ENCODE results near the gene NDEL1. TPM values are rescaled to one million over a fixed set of nuclear protein-coding genes. Genes with fewer than 3 reads are reported as not detected.

The NDEL1 gene
- total and polyA plus RNA-seq, 2 donors (not counting 3 experiments of a cell fraction or from before 2014, with no cell fraction given) = 60.0 to 87.4 TPM

GRCh38 chr17:8472663-8473062, 37.0 kb downstream of the NDEL1 start:
- no peaks in the 10 kb centered on the region for H4K20me1 ChIP-seq (replicated peaks; ENCODE audit: control insufficient read depth, extremely low read depth, insufficient read depth, low read length)
- DNase-seq (ENCODE audit: low read depth, low spot score) (no peak), FAIRE-seq (no peak)
- H3K4me3 ChIP-seq (replicated peaks in 1 of 3; ENCODE audit: insufficient read depth in 1 of 3, low read depth in 1 of 3, low read length in 3 of 3) = no peak overlapping the region
- H2AFZ ChIP-seq (ENCODE audit: low read depth, low read length) = no peak overlapping the region
- no TSS peak for BruUV-seq (replicated peaks)
- H3K27ac ChIP-seq (ENCODE audit: insufficient read depth, low read depth, low read length) = no peak overlapping the region
- no peaks in the 10 kb centered on the region for H3K27me3 ChIP-seq (ENCODE audit: control insufficient read depth in 2 of 2, insufficient read depth in 2 of 2, low read length in 2 of 2)
- POLR2A ChIA-PET = no interaction called here
- H3K79me2 ChIP-seq (ENCODE audit: control insufficient read depth, insufficient read depth, low read length) = no peaks in the 10 kb centered on the region
- intact Hi-C loops (cut with micrococcal nuclease) = no loop called here
- H3K9me3 ChIP-seq (replicated peaks; ENCODE audit: control insufficient read depth, insufficient read depth, low read length) = no peaks in the 10 kb centered on the region
- CTCF ChIA-PET = interaction anchor here (1.9 kb wide), 1 partner anchor 63 kb away, joined by 4 read pairs; no protein-coding TSS in a partner anchor
- no peak overlapping the region for H3K4me2 ChIP-seq (ENCODE audit: insufficient read depth, low read length)
- dilution Hi-C loops (cut with MboI; ENCODE audit: extremely low pct_ligation_motif_present, low sequenced_read_pairs) = no loop called here
- TF ChIP-seq JUN (IDR thresholded peaks at IDR 0.05; ENCODE audit: borderline replicate concordance, insufficient read depth, insufficient read length, low read depth) (no peak), MAX (IDR thresholded peaks at IDR 0.05; ENCODE audit: insufficient read depth, insufficient read length) (no peak), GATA2 (IDR thresholded peaks at IDR 0.05; ENCODE audit: insufficient read depth, insufficient read length, low read depth, low read length) (no peak), FOS (IDR thresholded peaks at IDR 0.05; ENCODE audit: borderline replicate concordance, insufficient read depth, low read length) (no peak), EZH2 (IDR thresholded peaks at IDR 0.05; ENCODE audit: borderline replicate concordance, low read depth, low read length, severe bottlenecking) (no peak), POLR2AphosphoS5 (IDR thresholded peaks at IDR 0.05; ENCODE audit: insufficient read depth, low read depth, low read length) (no peak), POLR2A (IDR thresholded peaks at IDR 0.05; ENCODE audit: low read depth, low read length) (no peak), MYC (IDR thresholded peaks at IDR 0.05; ENCODE audit: low read depth, low read length) (no peak)
- TF ChIP-seq, protein P1, sequence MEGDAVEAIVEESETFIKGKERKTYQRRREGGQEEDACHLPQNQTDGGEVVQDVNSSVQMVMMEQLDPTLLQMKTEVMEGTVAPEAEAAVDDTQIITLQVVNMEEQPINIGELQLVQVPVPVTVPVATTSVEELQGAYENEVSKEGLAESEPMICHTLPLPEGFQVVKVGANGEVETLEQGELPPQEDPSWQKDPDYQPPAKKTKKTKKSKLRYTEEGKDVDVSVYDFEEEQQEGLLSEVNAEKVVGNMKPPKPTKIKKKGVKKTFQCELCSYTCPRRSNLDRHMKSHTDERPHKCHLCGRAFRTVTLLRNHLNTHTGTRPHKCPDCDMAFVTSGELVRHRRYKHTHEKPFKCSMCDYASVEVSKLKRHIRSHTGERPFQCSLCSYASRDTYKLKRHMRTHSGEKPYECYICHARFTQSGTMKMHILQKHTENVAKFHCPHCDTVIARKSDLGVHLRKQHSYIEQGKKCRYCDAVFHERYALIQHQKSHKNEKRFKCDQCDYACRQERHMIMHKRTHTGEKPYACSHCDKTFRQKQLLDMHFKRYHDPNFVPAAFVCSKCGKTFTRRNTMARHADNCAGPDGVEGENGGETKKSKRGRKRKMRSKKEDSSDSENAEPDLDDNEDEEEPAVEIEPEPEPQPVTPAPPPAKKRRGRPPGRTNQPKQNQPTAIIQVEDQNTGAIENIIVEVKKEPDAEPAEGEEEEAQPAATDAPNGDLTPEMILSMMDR (IDR thresholded peaks at IDR 0.05; ENCODE audit: extremely low read depth in 1 of 2, insufficient read depth in 1 of 2, low read depth in 1 of 2, low read length in 2 of 2) = no peak
- H3K9ac ChIP-seq (replicated peaks; ENCODE audit: extremely low read depth, insufficient read depth, low read length) = no peak overlapping the region
- H3K4me1 ChIP-seq (ENCODE audit: control insufficient read depth, extremely low read depth, insufficient read depth, low read length) = no peaks in the 10 kb centered on the region
- H3K36me3 ChIP-seq (ENCODE audit: control insufficient read depth in 2 of 2, extremely low read depth in 1 of 2, insufficient read depth in 2 of 2, low read length in 2 of 2) = peaks cover 22 to 53% of the 10 kb centered on the region in 2 experiments
- H3K9me1 ChIP-seq (replicated peaks; ENCODE audit: control insufficient read depth, extremely low read depth, insufficient read depth, low read length) = no peaks in the 10 kb centered on the region
